Kidney (tissue), 14 donors: ENCODE measurements around the gene VDR. TPM values are rescaled to one million over a fixed set of nuclear protein-coding genes. Genes with fewer than 3 reads are reported as not detected.

ENCODE experiments used
- DNase-seq, 5 donors: peaks; one replicate each; pipeline ENCODE4 v3.0.0-alpha.2; 2013 to 2020
- FAIRE-seq: peaks from 2 replicates; lab custom pipeline; 2012; peaks lifted over from hg19 to GRCh38; lab: Jason Lieb, UNC
- H3K27ac ChIP-seq, 2 donors: one replicate each; pipeline ENCODE4 v1.7.0; 2013; ENCODE audit warnings: low read depth in 2 of 2, low read length in 2 of 2, inconsistent platforms in 1 of 2
- H3K27me3 ChIP-seq: one replicate; pipeline ENCODE4 v1.7.1; 2013; ENCODE audit warnings: low read length, inconsistent platforms; ENCODE audit not compliant: control insufficient read depth, insufficient read depth
- H3K36me3 ChIP-seq, 3 donors: one replicate each; pipeline versions ENCODE4 v1.7.0 to v1.7.1; 2013; ENCODE audit warnings: low read length in 3 of 3, control low read depth in 1 of 3, inconsistent platforms in 1 of 3; ENCODE audit not compliant: insufficient read depth in 3 of 3, control insufficient read depth in 2 of 3
- H3K4me1 ChIP-seq, 3 donors: one replicate each; pipeline versions ENCODE4 v1.7.0 to v1.7.1; 2013; ENCODE audit warnings: low read length in 3 of 3, inconsistent platforms in 1 of 3, low read depth in 1 of 3; ENCODE audit not compliant: control insufficient read depth in 2 of 3, insufficient read depth in 2 of 3
- H3K4me3 ChIP-seq, 3 donors: one replicate each; pipeline versions ENCODE4 v1.7.0 to v1.8.1; 2013; ENCODE audit warnings: low read length in 3 of 3, control low read depth in 1 of 3, inconsistent platforms in 1 of 3
- H3K9ac ChIP-seq, 3 donors: one replicate each; pipeline versions ENCODE4 v1.7.0 to v1.7.1; 2013; ENCODE audit warnings: low read length in 3 of 3, control low read depth in 1 of 3, inconsistent platforms in 1 of 3
- H3K9me3 ChIP-seq, 3 donors: one replicate each; pipeline versions ENCODE4 v1.7.0 to v1.7.1; 2013; ENCODE audit warnings: low read length in 3 of 3, control low read depth in 1 of 3, inconsistent platforms in 1 of 3; ENCODE audit not compliant: control insufficient read depth in 2 of 3, insufficient read depth in 1 of 3
- CTCF ChIP-seq: IDR thresholded peaks from 3 replicates; pipeline ENCODE4 v1.5.1; 2012; ENCODE audit warnings: mild to moderate bottlenecking, moderate library complexity, borderline replicate concordance; ENCODE audit not compliant: insufficient read depth; ENCODE audit errors: extremely low read depth
- intact Hi-C: fragments of 100-400 bp; cut with DNase I; formaldehyde crosslinking; loops from one replicate; pipeline ENCODE4 v1.11.1; 2022
- polyA plus RNA-seq: library from polyadenylated mRNA; stranded (reverse); fragments of 350-450 nt; fragmentation: Illumina TruSeq; extraction: RNeasy Lipid Tissue Mini Kit (QIAGEN cat#74804); gene quantifications from one replicate; pipeline ENCODE4 v1.2.3, GENCODE V29; 2014; ENCODE audit warnings: low read depth, low replicate concordance; ENCODE audit not compliant: insufficient read depth
- total RNA-seq: library from RNA; stranded (reverse); fragmentation: NEBNext Ultra II Directional; extraction: Animal tissue kit (Norgen Biotek cat#: 25700); gene quantifications from one replicate; pipeline ENCODE4 v1.2.1, GENCODE V29; 2021
- donor health status: control.
- donor health status: control.
- donor health status: control.
- donor health status: control.
- donor health status: control.
- donor health status: DM: yes; HTN: yes; CAD: no.
- donor health status: Normal renal cell carcinoma (clear cell type).

The VDR gene
- total and polyA plus RNA-seq, 2 donors from 2014 or later = 14.8 to 19.1 TPM

GRCh38 chr12:47909839-47910465 is 5.2 kb upstream of the VDR start:
- H3K4me1 ChIP-seq = no peaks in the 10 kb centered on the region
- FAIRE-seq (no peak), DNase-seq (no peak)
- no peak for TF ChIP-seq CTCF
- no peak overlapping the region for H3K4me3 ChIP-seq
- no peak overlapping the region for H3K9ac ChIP-seq
- intact Hi-C loops = no loop called here
- no peak overlapping the region for H3K27ac ChIP-seq
- H3K36me3 ChIP-seq = no peaks in the 10 kb centered on the region
- H3K9me3 ChIP-seq = no peaks in the 10 kb centered on the region
- H3K27me3 ChIP-seq = no peaks in the 10 kb centered on the region

GRCh38 chr12:47908738-47909137 is 3.9 kb upstream of the VDR start:
- Histone ChIP-seq H3K9ac (no peak overlapping the region), H3K27me3 (peaks cover under 1% of the 10 kb centered on the region), H3K4me1 (peaks cover 0 to 5% (median 3%) of the 10 kb centered on the region in 3 donors), H3K36me3 (no peaks in the 10 kb centered on the region), H3K27ac (no peak overlapping the region), H3K9me3 (no peaks in the 10 kb centered on the region), H3K4me3 (no peak overlapping the region)
- no peak for TF ChIP-seq CTCF
- FAIRE-seq (no peak), DNase-seq (no peak)
- intact Hi-C loops = no loop called here

GRCh38 chr12:47907851-47908454 is 3.2 kb upstream of the VDR start:
- no peaks in the 10 kb centered on the region for H3K36me3 ChIP-seq
- no peak overlapping the region for H3K9ac ChIP-seq
- peaks cover 0 to 5% (median 3%) of the 10 kb centered on the region in 3 donors for H3K4me1 ChIP-seq
- no peak overlapping the region for H3K4me3 ChIP-seq
- FAIRE-seq (no peak), DNase-seq (no peak)
- no peak for TF ChIP-seq CTCF
- no peaks in the 10 kb centered on the region for H3K9me3 ChIP-seq
- no peak overlapping the region for H3K27ac ChIP-seq
- intact Hi-C loops = no loop called here
- H3K27me3 ChIP-seq = peaks cover 4% of the 10 kb centered on the region
